HL-60 (cell line): ENCODE measurements around the gene GAB4.
"Not testable (repeated sequence)": the region's sequence is repeated elsewhere in the genome, so short reads cannot be mapped to it uniquely, and the experiment has no call there.

Source experiments
- CTCF ChIP-seq: IDR thresholded peaks from one replicate; pipeline ENCODE4 v1.5.1; 2011; ENCODE audit warnings: low read length, control low read depth, inconsistent platforms; ENCODE audit not compliant: insufficient read depth
- POLR2AphosphoS5 ChIP-seq: IDR thresholded peaks from 2 replicates; pipeline ENCODE4 v1.6.1; 2012; ENCODE audit warnings: low read depth
- SPI1 ChIP-seq: IDR thresholded peaks from 2 replicates; pipeline ENCODE4 v1.6.1; 2012; ENCODE audit warnings: low read depth, mild to moderate bottlenecking, borderline replicate concordance

GRCh38 chr22:17014101-17014440 lies 6.0 kb upstream of the GAB4 start:
- not testable (repeated sequence) for TF ChIP-seq CTCF, POLR2AphosphoS5, SPI1
